ENCODE measurements around the gene STRN3.
"Not testable (repeated sequence)": the region's sequence is repeated elsewhere in the genome, so short reads cannot be mapped to it uniquely, and the experiment has no call there.

STRN3 gene

GRCh38 chr14:31026077-31026449, at the start of gene STRN3:
TSS of gene STRN3 (minus strand) at chr14:31026379. CDS start at chr14:31026185, 194 bp downstream.
- DNase-seq: no peak

GRCh38 chr14:31075144-31075543, 49.0 kb upstream of the STRN3 start:
- no peak for DNase-seq

- DNase-seq: no peak
Measured at GRCh38 chr14:31071151-31071550, 45.0 kb upstream of the STRN3 start.

- DNase-seq: no peak
Measured at GRCh38 chr14:31070431-31070830, 44.3 kb upstream of the STRN3 start.

- DNase-seq: no peak
Measured at GRCh38 chr14:31069343-31069742, 43.2 kb upstream of the STRN3 start.

GRCh38 chr14:31068235-31068634, 42.1 kb upstream of the STRN3 start:
- no peak for DNase-seq

GRCh38 chr14:31062908-31063307, 36.7 kb upstream of the STRN3 start:
- not testable (repeated sequence) for DNase-seq

GRCh38 chr14:31060253-31060875, 34.2 kb upstream of the STRN3 start:
- no peak for DNase-seq

GRCh38 chr14:31059152-31059924, 33.2 kb upstream of the STRN3 start:
- no peak for DNase-seq

- DNase-seq: no peak
Measured at GRCh38 chr14:31057701-31058364, 31.7 kb upstream of the STRN3 start.

GRCh38 chr14:31057035-31057434, 30.9 kb upstream of the STRN3 start:
- DNase-seq: no peak

- not testable (repeated sequence) for DNase-seq
Measured at GRCh38 chr14:31052905-31053586, 26.9 kb upstream of the STRN3 start.

GRCh38 chr14:31051511-31051910, 25.3 kb upstream of the STRN3 start:
- no peak for DNase-seq

GRCh38 chr14:31051023-31051422, 24.8 kb upstream of the STRN3 start:
- no peak for DNase-seq

- DNase-seq: no peak
Measured at GRCh38 chr14:31047503-31047902, 21.3 kb upstream of the STRN3 start.

- no peak for DNase-seq
Measured at GRCh38 chr14:31045501-31046080, 19.4 kb upstream of the STRN3 start.

- no peak for DNase-seq
Measured at GRCh38 chr14:31043379-31043778, 17.2 kb upstream of the STRN3 start.

- DNase-seq: not testable (repeated sequence)
Measured at GRCh38 chr14:31042893-31043292, 16.7 kb upstream of the STRN3 start.

- DNase-seq: no peak
Measured at GRCh38 chr14:31042300-31042699, 16.1 kb upstream of the STRN3 start.

GRCh38 chr14:31038521-31039166, 12.5 kb upstream of the STRN3 start:
- DNase-seq: no peak

- no peak for DNase-seq
Measured at GRCh38 chr14:31037709-31038221, 11.6 kb upstream of the STRN3 start.

- no peak for DNase-seq
Measured at GRCh38 chr14:31036552-31036951, 10.4 kb upstream of the STRN3 start.
